GM12872 (cell line): Measurements from ENCODE around the gene ESRRG.

ENCODE experiments used
- TF ChIP-seq, protein P1 (sequence below): IDR thresholded peaks from 3 replicates; pipeline ENCODE4 v1.5.1; 2011; ENCODE audit warnings: low read depth, mild to moderate bottlenecking, low read length, moderate library complexity; ENCODE audit not compliant: insufficient read depth

ESRRG gene

DNA sequence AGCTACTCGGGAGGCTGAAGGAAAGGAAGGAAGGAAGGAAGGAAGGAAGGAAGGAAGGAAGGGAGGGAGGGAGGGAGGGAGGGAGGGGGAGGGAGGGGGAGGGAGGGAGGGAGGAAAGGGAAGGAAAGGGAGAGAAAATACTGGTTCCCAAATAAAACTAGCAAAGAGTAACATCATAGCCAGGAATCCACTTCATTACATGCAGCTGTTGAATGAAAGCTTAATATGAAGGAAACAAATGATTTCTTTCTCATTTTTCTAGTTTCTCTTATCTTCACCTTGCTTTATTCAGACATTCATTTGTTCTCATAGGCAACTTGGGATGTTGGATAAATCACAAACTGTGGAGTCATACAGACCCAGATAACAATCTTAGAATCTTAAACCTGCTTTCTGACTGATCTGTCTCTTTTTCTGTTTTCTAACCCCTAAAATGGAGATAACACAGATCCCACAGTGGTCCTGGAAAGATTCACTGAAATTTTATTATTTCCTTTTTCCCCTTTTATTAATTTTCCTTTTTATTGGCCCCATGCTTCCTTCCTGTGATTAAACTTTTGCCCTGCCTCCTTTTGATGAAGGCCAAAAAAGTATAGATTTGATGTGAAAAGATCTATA is 247.5 kb downstream of the ESRRG start:
- TF ChIP-seq, protein P1, sequence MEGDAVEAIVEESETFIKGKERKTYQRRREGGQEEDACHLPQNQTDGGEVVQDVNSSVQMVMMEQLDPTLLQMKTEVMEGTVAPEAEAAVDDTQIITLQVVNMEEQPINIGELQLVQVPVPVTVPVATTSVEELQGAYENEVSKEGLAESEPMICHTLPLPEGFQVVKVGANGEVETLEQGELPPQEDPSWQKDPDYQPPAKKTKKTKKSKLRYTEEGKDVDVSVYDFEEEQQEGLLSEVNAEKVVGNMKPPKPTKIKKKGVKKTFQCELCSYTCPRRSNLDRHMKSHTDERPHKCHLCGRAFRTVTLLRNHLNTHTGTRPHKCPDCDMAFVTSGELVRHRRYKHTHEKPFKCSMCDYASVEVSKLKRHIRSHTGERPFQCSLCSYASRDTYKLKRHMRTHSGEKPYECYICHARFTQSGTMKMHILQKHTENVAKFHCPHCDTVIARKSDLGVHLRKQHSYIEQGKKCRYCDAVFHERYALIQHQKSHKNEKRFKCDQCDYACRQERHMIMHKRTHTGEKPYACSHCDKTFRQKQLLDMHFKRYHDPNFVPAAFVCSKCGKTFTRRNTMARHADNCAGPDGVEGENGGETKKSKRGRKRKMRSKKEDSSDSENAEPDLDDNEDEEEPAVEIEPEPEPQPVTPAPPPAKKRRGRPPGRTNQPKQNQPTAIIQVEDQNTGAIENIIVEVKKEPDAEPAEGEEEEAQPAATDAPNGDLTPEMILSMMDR, result no peak

DNA sequence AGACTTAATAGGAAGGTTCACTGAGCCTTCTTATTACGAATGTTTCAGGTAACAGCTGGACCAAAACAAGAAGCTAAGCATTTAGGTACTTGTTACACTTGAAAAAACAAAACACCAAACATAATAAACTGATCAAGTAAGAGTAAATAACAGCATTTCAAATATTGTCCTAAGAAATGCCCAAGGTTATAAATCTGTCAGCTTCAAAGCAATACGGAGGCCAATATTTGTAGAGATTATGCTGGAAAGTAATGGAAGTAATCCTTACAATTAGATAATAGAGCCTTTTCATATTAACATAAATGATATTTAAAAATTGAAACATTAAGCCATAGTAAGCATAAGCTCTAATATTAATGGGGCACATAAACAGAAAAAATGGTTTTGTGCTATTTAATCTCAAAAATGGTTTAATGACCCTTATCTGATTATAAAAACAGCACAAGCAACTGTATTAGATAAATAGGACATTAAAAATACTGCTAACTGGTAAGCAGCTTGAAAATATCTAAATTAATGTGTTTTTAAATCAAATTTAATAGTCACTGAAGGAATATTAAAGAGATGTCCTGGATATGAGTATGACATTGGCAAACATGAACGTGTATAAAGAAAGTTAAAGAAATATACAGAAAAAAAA is 256.9 kb downstream of the ESRRG start:
- TF ChIP-seq, protein P1, result no peak

- TF ChIP-seq, protein P1, result no peak
These were observed 258.7 kb downstream of the ESRRG start for GRCh38 chr1:216464489-216464888.

DNA sequence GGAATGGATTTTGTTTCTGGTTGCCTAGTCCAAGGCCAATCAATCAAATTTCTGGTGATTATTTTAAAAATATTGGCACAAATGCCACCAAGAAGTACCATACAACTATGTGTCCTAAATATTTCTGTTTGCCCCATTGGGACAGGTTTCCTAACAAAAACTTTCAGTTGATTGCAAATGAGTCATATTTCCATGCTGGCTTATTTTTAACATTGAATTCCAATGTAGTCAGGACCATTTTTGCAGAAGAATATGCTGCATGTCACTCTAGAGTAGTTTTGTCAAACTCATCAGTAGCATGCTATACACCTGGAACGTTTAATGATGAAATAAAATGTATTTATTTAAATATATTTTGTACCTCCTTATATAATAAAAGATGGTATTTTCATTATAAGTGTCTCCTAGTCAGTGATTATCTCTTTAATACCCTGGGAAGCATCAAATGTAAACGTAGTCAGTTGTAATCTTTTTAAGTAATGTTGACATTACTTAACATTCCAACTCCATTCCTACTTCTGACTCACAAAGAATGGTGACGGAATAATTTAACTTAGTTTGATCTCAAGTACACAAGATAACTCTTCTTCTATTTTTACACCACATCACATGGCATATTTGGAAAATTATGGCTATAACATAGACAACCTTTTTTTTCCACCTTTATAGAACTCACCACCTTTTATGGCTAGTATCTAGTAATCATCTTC is 261.0 kb downstream of the ESRRG start:
- TF ChIP-seq, protein P1, result no peak

GRCh38 chr1:216461466-216461865 is 261.8 kb downstream of the ESRRG start:
- TF ChIP-seq, protein P1, result no peak

DNA sequence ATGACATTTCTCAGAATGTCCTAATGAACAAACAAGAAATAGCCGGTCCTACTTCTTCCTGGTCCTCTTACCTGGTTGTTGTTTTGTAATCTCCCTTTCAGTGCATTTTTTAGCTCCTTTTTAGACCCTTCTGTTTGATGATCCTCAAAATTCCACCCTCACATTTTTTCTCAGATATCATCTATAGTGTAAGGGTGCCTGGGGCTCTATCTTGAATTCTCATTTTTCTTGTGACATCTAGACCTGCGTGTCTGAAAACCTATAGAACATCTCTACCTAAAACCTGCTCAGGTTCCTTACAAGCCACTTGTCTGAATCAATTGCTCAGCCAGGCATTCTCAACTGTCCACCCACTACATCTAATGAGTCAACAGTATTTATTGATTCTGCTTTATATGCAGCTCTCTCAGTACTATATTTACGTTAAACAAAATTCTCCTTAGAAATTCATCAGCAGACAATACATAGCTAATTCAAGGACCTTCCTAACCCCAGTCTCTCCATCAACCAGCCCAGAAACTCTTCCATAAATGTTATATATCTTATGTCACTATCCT is 263.5 kb downstream of the ESRRG start:
- TF ChIP-seq, protein P1, result no peak

DNA sequence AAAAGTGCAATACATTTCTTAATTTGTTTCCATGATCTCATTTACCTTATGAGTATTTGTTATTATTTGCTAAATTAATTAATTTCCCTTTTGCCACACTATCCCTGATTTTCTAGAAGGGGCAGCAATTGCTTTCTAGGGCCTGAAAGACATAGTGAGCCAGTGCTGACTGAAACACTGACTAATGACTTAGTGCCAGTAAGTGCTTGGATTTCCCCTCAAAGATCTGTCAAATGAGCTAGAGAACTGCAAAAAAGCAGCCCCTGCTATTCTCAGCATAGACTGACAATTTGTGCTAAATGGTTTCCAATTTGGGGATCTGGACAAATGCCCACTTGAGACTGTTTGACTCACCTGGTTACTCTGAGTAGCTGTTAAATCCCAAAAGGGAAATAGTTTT is 264.4 kb downstream of the ESRRG start:
- TF ChIP-seq, protein P1, result no peak
